Muscle layer of colon (tissue), 2 donors: Measurements from ENCODE around the gene TRAPPC6A.
"Not testable (repeated sequence)": the region's sequence is repeated elsewhere in the genome, so short reads cannot be mapped to it uniquely, and the experiment has no call there.

ENCODE experiments used
- H3K27ac ChIP-seq: one replicate; pipeline ENCODE4 v1.7.0; 2013; ENCODE audit warnings: low read depth, mild to moderate bottlenecking, low read length, moderate library complexity
- H3K27me3 ChIP-seq, 2 donors: one replicate each; pipeline ENCODE4 v1.7.0; 2013; ENCODE audit warnings: low read length in 2 of 2, mild to moderate bottlenecking in 2 of 2; ENCODE audit not compliant: insufficient read depth in 2 of 2, control insufficient read depth in 1 of 2
- H3K36me3 ChIP-seq: one replicate; pipeline ENCODE4 v1.7.0; 2013; ENCODE audit warnings: mild to moderate bottlenecking, low read length; ENCODE audit not compliant: insufficient read depth
- H3K4me1 ChIP-seq: one replicate; pipeline ENCODE4 v1.7.0; 2013; ENCODE audit warnings: mild to moderate bottlenecking, low read length; ENCODE audit not compliant: insufficient read depth
- H3K4me3 ChIP-seq, 2 donors: one replicate each; pipeline ENCODE4 v1.7.0; 2013; ENCODE audit warnings: low read length in 2 of 2, low read depth in 1 of 2, mild to moderate bottlenecking in 1 of 2, moderate library complexity in 1 of 2
- H3K9ac ChIP-seq: one replicate; pipeline ENCODE4 v1.7.0; 2013; ENCODE audit warnings: low read length
- H3K9me3 ChIP-seq: one replicate; pipeline ENCODE4 v1.7.0; 2013; ENCODE audit warnings: mild to moderate bottlenecking, low read length
- donor health status: abdominal sarcoma.
- donor health status: Adenocarcinoma of cecum.

Gene TRAPPC6A

DNA sequence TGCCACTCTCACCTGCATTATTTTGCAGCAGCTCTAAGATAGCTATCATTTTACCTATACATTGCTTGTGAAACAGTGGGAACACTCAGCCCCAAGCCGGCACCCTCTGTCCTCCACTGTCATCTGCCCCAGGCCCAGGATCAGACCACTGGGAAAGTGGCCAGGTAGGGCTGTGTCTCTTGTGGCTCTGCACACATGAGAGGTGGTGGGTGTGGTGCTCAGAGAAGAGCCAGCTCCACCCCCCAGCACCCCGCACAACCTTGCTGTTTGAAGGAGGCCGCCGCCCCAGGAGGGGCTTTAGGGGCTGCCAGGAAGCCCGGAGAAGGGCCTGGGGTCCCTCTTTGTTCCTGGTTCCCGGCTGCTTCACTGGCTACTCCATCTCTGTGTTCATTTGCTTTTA, 58.5 kb downstream of the TRAPPC6A start:
- Histone ChIP-seq H3K9ac (no peak overlapping the region), H3K4me3 (no peak overlapping the region), H3K9me3 (no peaks in the 10 kb centered on the region), H3K27me3 (no peaks in the 10 kb centered on the region), H3K36me3 (no peaks in the 10 kb centered on the region), H3K4me1 (peaks cover 13% of the 10 kb centered on the region), H3K27ac (no peak overlapping the region)

DNA sequence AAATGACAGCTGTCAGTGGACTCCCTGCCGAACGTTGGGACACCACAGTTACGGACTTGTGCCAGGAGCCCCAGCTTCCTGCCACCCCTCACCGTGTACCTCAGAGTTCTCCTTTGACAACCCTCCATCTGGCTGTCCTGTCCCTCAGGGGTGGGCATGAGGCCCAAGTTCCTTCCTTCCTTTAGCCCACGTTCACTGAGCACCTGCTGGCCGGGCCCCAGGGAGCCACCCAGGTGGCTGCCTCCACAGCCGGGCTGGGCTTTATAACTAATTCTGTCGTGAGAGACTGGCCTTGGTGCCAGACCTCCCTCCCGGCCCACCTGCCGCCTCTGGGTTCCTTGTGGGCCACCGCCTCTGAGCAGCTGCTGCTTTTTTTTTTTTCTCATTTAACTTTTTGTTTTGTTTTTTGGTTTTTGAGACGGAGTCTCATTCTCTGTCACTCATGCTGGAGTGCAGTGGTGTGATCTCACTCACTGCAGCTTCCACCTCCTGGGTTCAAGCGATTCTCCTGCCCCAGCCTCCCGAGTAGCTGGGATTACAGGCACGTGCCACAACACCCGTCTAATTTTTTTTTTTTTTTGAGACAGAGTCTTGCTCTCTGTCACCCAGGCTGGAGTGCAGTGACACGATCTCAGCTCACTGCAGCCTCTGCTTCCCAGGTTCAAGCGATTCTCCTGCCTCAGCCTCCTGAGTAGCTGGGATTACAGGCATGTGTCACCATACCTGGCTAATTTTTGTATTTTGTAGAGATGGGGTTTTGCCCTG, 59.3 kb downstream of the TRAPPC6A start:
- not testable (repeated sequence) for H3K27ac ChIP-seq, H3K27me3 ChIP-seq, H3K9me3 ChIP-seq, H3K9ac ChIP-seq, H3K4me3 ChIP-seq, H3K36me3 ChIP-seq
- H3K4me1 ChIP-seq: peaks cover 13% of the 10 kb centered on the region

DNA sequence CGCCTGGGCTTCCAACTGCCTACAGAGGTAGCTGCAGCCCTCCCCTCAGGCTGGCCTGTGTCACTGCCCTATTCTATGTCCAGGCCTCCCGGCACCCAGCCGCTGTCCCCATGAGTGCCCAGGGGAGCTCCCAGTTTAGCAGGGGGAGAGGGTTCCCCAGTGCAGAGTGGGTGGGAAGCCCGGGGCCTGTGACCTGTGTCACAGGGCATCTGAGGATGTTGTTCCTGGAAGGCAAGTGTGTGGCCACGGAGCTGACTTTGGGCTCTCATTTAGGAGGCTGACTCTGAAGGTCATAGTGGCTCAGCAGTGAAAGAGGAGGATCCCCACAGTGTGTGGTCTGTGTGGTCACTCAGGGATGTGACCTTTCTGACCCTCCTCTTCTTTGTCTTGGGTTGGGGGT, 59.9 kb downstream of the TRAPPC6A start:
- H3K27me3 ChIP-seq: no peaks in the 10 kb centered on the region
- H3K4me1 ChIP-seq: peaks cover 13% of the 10 kb centered on the region
- no peak overlapping the region for H3K9ac ChIP-seq
- no peaks in the 10 kb centered on the region for H3K36me3 ChIP-seq
- H3K27ac ChIP-seq: no peak overlapping the region
- no peaks in the 10 kb centered on the region for H3K9me3 ChIP-seq
- no peak overlapping the region for H3K4me3 ChIP-seq

DNA sequence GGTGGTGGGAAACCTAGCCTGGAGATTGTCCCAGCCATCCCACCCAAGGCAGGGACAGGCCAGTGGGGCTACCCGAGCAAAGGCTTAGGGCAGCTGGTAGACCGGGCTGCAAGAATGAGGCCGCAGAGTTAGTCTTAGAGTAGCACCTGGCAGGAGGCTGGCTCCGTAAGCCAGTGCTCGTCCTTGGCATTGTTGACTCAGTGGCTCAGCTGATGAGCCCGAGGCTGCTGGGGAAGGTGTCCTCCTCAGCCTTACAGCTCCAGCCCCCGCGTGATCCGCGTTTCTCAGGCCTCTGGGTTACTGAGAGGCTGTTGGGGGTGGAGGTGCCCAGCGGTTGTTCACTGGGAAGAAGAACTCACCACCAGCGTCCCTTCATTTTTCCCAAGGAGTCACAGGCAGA, 60.4 kb downstream of the TRAPPC6A start:
- no peaks in the 10 kb centered on the region for H3K9me3 ChIP-seq
- H3K4me3 ChIP-seq: no peak overlapping the region
- H3K9ac ChIP-seq: no peak overlapping the region
- no peak overlapping the region for H3K27ac ChIP-seq
- H3K27me3 ChIP-seq: no peaks in the 10 kb centered on the region
- H3K36me3 ChIP-seq: no peaks in the 10 kb centered on the region
- peaks cover 13% of the 10 kb centered on the region for H3K4me1 ChIP-seq

DNA sequence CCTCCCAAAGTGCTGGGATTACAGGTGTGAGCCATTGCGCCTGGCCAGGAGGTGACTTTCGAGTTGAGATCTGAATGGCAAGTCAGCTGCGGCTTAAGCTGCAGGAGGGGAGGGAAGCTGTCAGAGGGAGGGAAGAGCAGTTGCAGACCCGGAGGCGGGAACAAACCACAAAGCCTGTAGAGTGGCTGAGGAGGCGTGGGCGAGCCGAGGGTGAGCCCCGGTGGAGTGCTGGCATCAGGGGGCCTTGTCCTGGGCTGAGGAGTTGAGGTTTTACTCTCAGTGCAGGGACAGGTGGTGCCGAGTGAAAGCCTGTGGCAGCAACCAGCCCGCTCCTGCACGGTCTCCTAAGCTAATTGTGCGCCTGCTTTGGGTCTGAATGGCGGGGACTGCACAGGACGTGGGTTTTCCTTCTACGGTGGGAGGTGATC, 60.9 kb downstream of the TRAPPC6A start:
- H3K36me3 ChIP-seq: no peaks in the 10 kb centered on the region
- H3K9ac ChIP-seq: no peak overlapping the region
- peaks cover 13% of the 10 kb centered on the region for H3K4me1 ChIP-seq
- no peak overlapping the region for H3K4me3 ChIP-seq
- H3K27me3 ChIP-seq: no peaks in the 10 kb centered on the region
- H3K9me3 ChIP-seq: no peaks in the 10 kb centered on the region
- no peak overlapping the region for H3K27ac ChIP-seq

DNA sequence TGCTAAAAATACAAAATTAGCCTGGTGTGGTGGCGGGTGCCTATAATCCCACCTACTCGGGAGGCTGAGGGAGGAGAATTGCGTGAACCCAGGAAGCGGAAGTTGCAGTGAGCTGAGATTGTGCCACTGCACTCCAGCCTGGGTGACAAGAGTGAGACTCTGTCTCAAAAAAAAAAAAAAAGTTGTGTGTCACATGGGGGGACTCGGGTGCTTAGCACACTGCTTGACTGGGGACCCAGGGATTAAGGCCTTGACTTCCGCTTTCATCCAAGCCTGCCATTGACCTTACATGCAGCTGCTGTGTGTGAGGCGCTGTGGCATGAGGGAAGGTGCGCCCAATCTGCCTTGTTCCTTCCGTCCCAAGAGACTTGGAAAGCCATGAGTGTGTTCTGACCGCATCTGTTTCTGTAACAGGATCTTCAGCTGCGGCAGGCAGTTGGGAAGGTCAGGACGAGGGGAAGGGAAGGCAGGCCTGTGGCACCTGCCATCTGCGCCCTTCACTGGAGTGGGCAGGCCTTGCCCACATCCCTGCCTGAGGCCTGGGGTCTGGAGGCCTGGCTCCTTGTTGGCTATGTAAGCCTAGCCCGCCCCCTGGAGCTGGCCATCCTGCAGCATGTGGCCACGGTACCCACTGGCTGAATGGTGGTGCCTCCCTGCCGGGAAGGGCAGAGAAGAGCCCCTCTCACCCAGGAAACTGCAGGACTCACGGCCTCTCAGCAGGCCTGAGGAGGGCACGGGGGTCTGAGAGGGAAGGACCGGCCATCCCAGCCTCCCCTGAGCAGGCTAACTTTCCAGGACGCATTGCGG, 62.0 kb downstream of the TRAPPC6A start:
- no peaks in the 10 kb centered on the region for H3K27me3 ChIP-seq
- H3K4me1 ChIP-seq: peaks cover 13% of the 10 kb centered on the region
- no peak overlapping the region for H3K9ac ChIP-seq
- no peak overlapping the region for H3K27ac ChIP-seq
- no peaks in the 10 kb centered on the region for H3K9me3 ChIP-seq
- no peaks in the 10 kb centered on the region for H3K36me3 ChIP-seq
- H3K4me3 ChIP-seq: no peak overlapping the region

DNA sequence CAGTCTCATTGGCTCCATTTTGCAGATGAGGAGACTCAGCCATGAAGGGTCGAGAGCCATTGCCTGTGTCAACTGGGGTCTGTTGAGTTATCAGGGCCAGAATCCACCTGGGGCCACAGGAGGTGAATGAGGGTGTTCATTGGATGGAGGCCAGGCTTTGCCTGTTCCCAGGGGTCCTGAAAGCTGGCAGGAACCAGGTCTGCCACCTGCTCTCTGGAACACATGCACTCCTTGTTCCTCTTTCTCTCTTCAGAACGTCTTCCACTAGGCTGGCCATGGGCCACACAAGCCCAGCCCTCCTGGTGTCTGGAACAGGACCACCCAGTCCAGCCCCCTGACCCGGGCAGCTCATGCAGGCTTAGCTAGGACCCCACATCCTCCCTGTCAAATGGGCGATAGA, 63.9 kb downstream of the TRAPPC6A start:
- Histone ChIP-seq H3K4me1 (peaks cover 13% of the 10 kb centered on the region), H3K9me3 (no peaks in the 10 kb centered on the region), H3K36me3 (no peaks in the 10 kb centered on the region), H3K4me3 (no peak overlapping the region), H3K27me3 (no peaks in the 10 kb centered on the region), H3K27ac (no peak overlapping the region), H3K9ac (no peak overlapping the region)

DNA sequence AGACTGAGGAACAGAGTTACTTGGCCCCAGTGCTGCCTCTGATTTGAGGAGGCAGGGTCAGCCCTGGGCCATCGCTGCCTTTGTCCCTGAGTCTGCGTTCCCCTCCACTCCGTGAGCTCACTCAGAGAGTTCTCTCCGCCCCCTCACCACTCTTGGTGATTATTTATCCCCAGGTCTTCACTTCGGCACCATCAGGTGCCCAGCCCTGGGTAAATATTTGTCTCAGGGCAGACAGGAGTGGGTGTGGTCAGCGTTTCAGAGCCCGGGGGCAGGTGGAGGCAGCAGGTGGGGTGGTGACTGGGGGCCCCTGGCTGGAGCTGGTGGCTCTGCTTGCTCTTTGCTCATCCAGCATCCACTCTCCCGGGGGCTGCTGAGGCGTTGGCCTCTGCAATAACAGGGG, 64.4 kb downstream of the TRAPPC6A start:
- no peak overlapping the region for H3K4me3 ChIP-seq
- H3K9me3 ChIP-seq: no peaks in the 10 kb centered on the region
- peaks cover 13% of the 10 kb centered on the region for H3K4me1 ChIP-seq
- H3K27me3 ChIP-seq: no peaks in the 10 kb centered on the region
- no peaks in the 10 kb centered on the region for H3K36me3 ChIP-seq
- no peak overlapping the region for H3K9ac ChIP-seq
- H3K27ac ChIP-seq: no peak overlapping the region
